GM10266 (cell line): ENCODE results near the gene SPTBN4.
"Not testable (repeated sequence)": the region's sequence is repeated elsewhere in the genome, so short reads cannot be mapped to it uniquely, and the experiment has no call there.

Experiments
- DNase-seq: peaks from one replicate; pipeline ENCODE4 v3.0.0; 2012; ENCODE audit errors: extremely low spot score
- TF ChIP-seq, protein P1 (sequence below): IDR thresholded peaks from 2 replicates; pipeline ENCODE4 v1.5.1; 2012; ENCODE audit warnings: mild to moderate bottlenecking, low read depth; ENCODE audit not compliant: control insufficient read depth, insufficient read depth; ENCODE audit errors: missing control alignments

SPTBN4 gene

DNA sequence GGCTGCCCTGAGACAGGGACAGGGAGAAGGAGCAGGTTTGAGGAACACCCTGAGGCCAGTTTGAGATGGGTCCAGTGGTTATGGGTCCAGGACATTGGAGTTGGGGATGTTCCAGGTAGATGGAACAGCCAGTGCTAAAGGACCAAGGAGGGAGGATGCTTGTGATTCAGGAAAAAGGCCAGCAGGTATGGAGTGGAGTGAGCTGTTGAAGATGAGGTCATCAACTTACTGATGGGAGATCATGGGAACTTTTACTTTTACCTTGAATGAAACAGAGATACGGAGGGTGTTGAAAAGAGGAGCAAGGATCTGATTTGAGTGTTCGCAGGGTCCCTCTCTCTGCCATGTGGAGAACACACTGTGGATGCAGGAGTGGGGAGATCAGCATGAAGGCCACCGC lies 25.5 kb downstream of the SPTBN4 start:
- no peak for DNase-seq
- TF ChIP-seq, protein P1, sequence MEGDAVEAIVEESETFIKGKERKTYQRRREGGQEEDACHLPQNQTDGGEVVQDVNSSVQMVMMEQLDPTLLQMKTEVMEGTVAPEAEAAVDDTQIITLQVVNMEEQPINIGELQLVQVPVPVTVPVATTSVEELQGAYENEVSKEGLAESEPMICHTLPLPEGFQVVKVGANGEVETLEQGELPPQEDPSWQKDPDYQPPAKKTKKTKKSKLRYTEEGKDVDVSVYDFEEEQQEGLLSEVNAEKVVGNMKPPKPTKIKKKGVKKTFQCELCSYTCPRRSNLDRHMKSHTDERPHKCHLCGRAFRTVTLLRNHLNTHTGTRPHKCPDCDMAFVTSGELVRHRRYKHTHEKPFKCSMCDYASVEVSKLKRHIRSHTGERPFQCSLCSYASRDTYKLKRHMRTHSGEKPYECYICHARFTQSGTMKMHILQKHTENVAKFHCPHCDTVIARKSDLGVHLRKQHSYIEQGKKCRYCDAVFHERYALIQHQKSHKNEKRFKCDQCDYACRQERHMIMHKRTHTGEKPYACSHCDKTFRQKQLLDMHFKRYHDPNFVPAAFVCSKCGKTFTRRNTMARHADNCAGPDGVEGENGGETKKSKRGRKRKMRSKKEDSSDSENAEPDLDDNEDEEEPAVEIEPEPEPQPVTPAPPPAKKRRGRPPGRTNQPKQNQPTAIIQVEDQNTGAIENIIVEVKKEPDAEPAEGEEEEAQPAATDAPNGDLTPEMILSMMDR = no peak

DNA sequence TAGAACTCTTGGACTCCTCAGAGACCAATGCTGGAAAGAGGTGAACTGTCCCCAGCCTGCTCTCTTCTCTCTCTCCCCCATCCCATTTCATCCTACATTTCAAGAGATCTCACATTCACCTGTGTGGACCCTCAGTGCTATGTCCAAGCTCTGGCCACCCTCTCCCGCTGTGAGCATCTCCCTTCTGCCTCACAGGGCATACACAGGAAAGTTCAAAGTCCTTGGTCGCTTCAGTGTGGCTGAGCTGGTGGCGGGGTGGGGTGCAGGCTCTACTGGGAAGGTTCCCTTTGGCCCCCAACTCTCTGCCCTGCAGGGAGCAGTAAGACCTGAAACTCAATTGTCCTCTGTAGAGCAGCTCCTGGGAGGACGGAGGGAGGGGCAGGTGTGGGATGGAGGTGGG lies 27.0 kb downstream of the SPTBN4 start:
- DNase-seq = no peak
- TF ChIP-seq, protein P1 = no peak

DNA sequence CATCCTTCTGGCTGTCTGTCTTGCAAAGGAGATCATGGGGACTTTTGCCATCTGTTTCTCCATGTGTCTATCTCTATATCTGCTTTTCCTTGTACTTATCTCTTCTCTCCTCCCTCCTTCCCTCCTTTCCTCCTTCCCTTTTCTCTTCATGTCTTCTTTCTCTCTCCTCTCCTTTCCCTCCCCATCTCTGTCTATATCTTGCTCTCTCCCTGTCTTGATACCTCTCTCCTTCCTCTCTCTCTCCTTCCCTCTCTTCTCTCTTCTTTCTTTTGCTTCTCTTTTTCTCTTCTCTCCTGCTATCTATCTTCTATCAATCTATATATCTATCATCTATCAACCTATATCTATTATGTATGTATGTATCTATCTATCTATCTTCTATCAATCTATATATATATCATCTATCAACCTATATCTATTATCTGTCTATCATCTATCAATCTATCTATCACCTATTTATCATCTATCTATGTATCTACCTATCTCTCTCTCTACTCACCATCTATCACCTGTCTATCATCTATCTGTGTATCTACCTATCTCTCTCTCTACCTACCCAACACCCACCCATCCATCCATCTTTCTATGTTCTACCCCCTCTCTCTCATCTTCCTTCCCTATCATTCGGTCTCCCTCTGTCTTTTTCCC lies 27.5 kb downstream of the SPTBN4 start:
- TF ChIP-seq, protein P1 = no peak
- no peak for DNase-seq

DNA sequence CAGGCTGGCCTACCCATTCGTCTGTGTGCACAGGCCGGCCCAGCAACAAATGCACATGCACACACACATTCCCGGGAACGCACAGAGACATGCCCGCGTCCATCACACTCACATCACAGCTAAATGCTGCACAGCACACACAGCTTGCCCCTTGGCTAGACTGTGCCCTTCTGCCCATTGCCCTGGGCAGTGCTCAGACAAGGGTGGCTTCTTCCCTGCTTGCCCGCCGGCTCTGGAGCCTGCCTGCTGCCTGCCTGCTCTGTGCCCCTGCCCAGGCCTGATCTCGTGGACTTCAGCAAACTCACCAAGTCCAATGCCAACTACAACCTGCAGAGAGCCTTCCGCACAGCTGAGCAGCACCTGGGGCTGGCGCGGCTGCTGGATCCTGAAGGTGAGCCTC lies 30.4 kb downstream of the SPTBN4 start:
- TF ChIP-seq, protein P1 = no peak
- no peak for DNase-seq

DNA sequence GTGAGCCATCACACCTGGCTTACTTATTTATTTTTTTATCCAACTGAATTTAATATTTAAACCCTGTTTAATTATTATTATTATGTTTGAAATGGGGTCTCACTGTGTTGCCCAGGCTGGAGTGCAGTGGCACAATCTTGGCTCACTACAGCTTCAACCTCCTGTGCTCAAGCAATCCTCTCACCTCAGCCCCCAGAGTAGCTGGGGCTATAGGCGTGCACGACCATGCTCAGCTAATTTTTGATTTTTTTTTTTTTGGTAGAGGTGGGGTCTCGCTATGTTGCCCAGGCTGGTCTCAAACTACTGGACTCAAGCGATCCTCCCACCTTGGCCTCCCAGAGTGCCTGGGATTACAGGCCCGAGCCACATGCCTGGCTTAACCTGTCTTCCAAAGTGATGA lies 32.5 kb downstream of the SPTBN4 start:
- TF ChIP-seq, protein P1 = no peak
- DNase-seq = no peak

DNA sequence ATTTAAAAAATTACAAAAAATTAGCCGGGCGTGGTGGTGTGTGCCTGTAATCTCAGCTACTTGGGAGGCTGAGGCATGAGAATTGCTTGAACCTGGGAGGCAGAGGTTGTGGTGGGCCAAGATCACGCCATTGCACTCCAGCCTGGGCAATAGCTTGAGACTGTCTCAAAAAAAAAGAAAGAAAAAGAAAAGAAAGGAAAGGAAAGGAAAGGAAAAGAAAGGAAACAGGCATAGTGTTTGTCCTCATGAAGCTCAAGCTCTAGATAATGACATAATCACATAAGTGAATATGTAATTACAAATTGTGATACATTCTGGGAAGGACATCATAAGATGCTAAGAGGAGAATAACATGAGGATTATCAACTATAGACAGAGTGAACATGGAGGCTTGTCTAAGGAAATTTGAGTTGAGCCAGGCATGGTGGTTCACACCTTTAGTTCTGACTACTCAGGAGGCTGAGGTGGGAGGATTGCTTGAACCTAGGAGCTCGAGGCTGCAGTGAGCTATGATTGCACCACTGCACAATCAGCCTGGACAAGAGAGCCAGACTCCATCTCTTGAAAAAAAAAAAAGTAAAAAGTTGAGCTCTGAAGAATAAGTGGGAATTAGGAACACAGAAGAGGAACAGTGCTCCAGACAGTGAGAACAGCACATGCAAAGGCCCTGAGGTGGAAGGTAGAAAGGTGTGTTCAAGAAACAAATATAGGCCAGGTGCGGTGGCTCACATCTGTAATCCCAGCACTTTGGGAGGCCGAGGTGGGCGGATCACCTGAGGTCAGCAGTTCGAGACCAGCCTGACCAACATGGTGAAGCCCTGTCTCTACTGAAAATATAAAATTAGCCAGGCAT lies 34.1 kb downstream of the SPTBN4 start:
- DNase-seq = not testable (repeated sequence)

DNA sequence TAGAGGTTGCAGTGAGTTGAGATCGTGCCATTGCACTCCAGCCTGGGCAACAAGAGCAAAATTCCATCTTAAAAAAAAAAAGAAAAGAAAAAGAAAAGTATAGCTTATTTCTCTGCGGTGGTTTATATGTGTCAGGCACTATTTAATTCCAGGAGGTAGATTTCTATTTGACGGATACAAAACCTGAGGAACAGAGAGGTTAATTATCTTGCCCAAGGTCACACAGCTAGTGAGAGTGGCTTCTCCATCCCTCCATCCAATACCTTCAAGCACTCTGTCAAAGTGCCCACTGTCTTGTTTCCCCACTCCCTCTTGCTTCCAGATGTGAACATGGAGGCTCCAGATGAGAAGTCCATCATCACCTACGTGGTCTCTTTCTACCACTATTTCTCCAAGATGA lies 34.8 kb downstream of the SPTBN4 start:
- TF ChIP-seq, protein P1 = no peak
- DNase-seq = no peak
